Measurements from ENCODE around the gene GLCCI1. TPM values are rescaled to one million over a fixed set of nuclear protein-coding genes. Genes with fewer than 3 reads are reported as not detected.
"Not testable (repeated sequence)": the region's sequence is repeated elsewhere in the genome, so short reads cannot be mapped to it uniquely, and the experiment has no call there.

GLCCI1 gene
- total RNA-seq, 4 donors from 2014 or later = 17.5 to 27.1 (median 20.7) TPM

DNA sequence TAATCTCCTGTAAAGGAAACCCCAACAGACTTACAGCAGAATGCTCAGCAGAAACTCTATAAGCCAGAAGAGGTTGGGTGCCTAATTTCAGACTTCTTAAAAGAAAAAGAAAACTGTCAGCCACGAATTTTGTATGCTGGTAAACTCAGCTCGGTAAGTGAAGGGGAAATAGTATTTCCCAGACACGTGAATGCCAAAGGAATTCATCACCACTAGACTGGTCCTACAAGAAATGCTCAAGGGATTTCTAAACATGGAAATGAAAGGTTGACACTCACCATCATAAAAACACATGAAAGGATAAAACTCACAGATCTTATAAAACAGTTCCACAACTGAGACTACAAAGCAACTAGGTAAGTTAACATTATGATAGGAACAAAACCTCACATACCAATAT lies 68.6 kb downstream of the GLCCI1 start:
- TF ChIP-seq, protein P1, sequence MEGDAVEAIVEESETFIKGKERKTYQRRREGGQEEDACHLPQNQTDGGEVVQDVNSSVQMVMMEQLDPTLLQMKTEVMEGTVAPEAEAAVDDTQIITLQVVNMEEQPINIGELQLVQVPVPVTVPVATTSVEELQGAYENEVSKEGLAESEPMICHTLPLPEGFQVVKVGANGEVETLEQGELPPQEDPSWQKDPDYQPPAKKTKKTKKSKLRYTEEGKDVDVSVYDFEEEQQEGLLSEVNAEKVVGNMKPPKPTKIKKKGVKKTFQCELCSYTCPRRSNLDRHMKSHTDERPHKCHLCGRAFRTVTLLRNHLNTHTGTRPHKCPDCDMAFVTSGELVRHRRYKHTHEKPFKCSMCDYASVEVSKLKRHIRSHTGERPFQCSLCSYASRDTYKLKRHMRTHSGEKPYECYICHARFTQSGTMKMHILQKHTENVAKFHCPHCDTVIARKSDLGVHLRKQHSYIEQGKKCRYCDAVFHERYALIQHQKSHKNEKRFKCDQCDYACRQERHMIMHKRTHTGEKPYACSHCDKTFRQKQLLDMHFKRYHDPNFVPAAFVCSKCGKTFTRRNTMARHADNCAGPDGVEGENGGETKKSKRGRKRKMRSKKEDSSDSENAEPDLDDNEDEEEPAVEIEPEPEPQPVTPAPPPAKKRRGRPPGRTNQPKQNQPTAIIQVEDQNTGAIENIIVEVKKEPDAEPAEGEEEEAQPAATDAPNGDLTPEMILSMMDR (IDR thresholded peaks at IDR 0.05) = no peak
- TF ChIP-seq POLR2A (IDR thresholded peaks at IDR 0.05) = no peak
- 86 to 93% methylated on average over 3 of the region's 3 CpGs for WGBS, 2 donors
- intact Hi-C loops (cut with DNase I; ENCODE audit: low total_unique reads) = no loop called here
- DNase-seq (ENCODE audit: low spot score in 2 of 2) = no peak
- no peak overlapping the region for H3K4me3 ChIP-seq (ENCODE audit: low read depth, poor library complexity, severe bottlenecking)

DNA sequence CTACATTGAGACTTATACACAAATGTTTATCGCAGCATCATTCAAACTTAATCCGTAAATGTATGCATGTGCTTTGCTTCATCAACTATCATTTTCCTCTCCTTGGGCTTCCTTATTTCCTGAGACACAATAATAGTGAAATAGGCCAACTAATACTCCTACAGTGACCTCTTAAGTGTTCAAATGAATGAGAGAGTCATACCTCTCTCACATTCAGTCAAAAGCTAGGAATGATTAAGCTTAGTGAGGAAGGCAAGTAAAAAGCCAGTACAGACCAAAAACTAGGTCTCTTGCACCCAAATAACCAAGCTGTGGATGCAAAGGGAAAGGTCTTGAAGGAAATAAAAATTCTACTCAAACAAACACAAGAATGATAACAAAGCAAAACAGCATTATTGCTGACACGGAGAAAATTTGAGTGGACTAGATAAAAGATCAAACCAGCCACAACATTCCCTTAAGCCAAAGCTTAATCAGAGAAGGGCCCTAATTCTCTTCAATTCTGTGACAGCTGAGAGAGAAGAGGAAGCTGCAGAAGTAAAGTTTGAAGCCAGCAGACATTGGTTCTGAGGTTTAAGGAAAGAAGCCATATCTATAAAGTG lies 72.3 kb downstream of the GLCCI1 start:
- WGBS, 2 donors = 88 to 99% methylated on average over 3 of the region's 3 CpGs
- DNase-seq (ENCODE audit: low spot score in 2 of 2) = no peak
- intact Hi-C loops (cut with DNase I; ENCODE audit: low total_unique reads) = no loop called here
- no peak overlapping the region for H3K4me3 ChIP-seq (ENCODE audit: low read depth, poor library complexity, severe bottlenecking)
- TF ChIP-seq, protein P1 (IDR thresholded peaks at IDR 0.05) = no peak
- no peak for TF ChIP-seq POLR2A (IDR thresholded peaks at IDR 0.05)

- DNase-seq (ENCODE audit: low spot score in 2 of 2) = no peak
- no peak for TF ChIP-seq POLR2A (IDR thresholded peaks at IDR 0.05)
- TF ChIP-seq, protein P1 (IDR thresholded peaks at IDR 0.05) = no peak
- WGBS, 2 donors = 82% methylated on average over 3 of the region's 3 CpGs
- no peak overlapping the region for H3K4me3 ChIP-seq (ENCODE audit: low read depth, poor library complexity, severe bottlenecking)
- intact Hi-C loops (cut with DNase I; ENCODE audit: low total_unique reads) = no loop called here
Measured at GRCh38 chr7:8042796-8043535, 74.4 kb downstream of the GLCCI1 start.

GRCh38 chr7:8044761-8045430 lies 76.3 kb downstream of the GLCCI1 start:
- no peak for DNase-seq (ENCODE audit: low spot score in 2 of 2)
- intact Hi-C loops (cut with DNase I; ENCODE audit: low total_unique reads) = no loop called here
- TF ChIP-seq, protein P1 (IDR thresholded peaks at IDR 0.05) = no peak
- TF ChIP-seq POLR2A (IDR thresholded peaks at IDR 0.05) = no peak
- 79 to 90% methylated on average over 5 of the region's 5 CpGs for WGBS, 2 donors
- no peak overlapping the region for H3K4me3 ChIP-seq (ENCODE audit: low read depth, poor library complexity, severe bottlenecking)

- DNase-seq (ENCODE audit: low spot score in 2 of 2); intact Hi-C loops (cut with DNase I; ENCODE audit: low total_unique reads); H3K4me3 ChIP-seq (ENCODE audit: low read depth, poor library complexity, severe bottlenecking): not testable (repeated sequence)
Measured at GRCh38 chr7:8048067-8048466, 79.5 kb downstream of the GLCCI1 start.

DNA sequence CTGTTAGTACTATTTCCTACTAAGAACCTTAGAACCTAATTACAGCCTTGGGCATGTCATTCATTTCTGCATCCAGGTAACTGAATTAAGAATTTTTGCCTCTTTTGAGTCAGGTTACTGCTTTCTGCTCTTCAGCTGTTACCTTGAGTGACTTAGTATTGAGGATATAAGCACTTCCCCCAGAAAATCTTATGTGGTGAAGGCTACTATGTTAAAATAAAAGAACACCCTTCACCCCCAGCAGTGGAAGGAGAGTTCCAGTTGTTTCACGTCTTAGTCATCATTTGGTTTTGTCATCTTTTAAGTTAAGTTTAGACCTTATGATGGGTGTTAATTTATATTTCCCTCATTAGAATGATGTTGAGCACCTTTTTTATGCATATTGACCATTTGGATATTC lies 82.8 kb downstream of the GLCCI1 start:
- DNase-seq (ENCODE audit: low spot score in 2 of 2) = no peak
- intact Hi-C loops (cut with DNase I; ENCODE audit: low total_unique reads) = no loop called here
- WGBS, 2 donors = 90 to 92% methylated on average over 1 of the region's 1 CpG
- no peak overlapping the region for H3K4me3 ChIP-seq (ENCODE audit: low read depth, poor library complexity, severe bottlenecking)
- no peak for TF ChIP-seq POLR2A (IDR thresholded peaks at IDR 0.05)
- TF ChIP-seq, protein P1 (IDR thresholded peaks at IDR 0.05) = no peak

All from lower leg skin (tissue), 4 donors.